HepG2 (cell line): ENCODE results near the gene IGFN1. TPM values are rescaled to one million over a fixed set of nuclear protein-coding genes. Genes with fewer than 3 reads are reported as not detected.

Experiments
- CCDC6 ChIP-seq: sonication (generic); formaldehyde crosslinking; IDR thresholded peaks from 2 replicates; pipeline ENCODE4 v1.8.1; 2022; ENCODE audit warnings: mild to moderate bottlenecking, missing genetic modification reagents, moderate library complexity
- JUND ChIP-seq: sonication (generic); formaldehyde crosslinking; IDR thresholded peaks from 2 replicates; pipeline ENCODE4 v1.8.0; 2022; ENCODE audit warnings: mild to moderate bottlenecking, missing genetic modification reagents
- MYPOP ChIP-seq: sonication (generic); formaldehyde crosslinking; IDR thresholded peaks from 2 replicates; pipeline ENCODE4 v1.8.1; 2023; ENCODE audit warnings: mild to moderate bottlenecking, moderate library complexity, missing genetic modification reagents
- NR2F2 ChIP-seq: IDR thresholded peaks from 2 replicates; pipeline ENCODE4 v1.6.1; 2012; ENCODE audit warnings: low read depth, inconsistent platforms, borderline replicate concordance
- RBAK ChIP-seq: sonication (generic); formaldehyde crosslinking; IDR thresholded peaks from 2 replicates; pipeline ENCODE4 v1.5.1; 2020; ENCODE audit warnings: mild to moderate bottlenecking, missing genetic modification reagents
- TEF ChIP-seq: sonication (generic); formaldehyde crosslinking; IDR thresholded peaks from 2 replicates; pipeline ENCODE4 v1.5.0; 2020; ENCODE audit warnings: missing genetic modification reagents
- WIZ ChIP-seq: sonication (generic); formaldehyde crosslinking; IDR thresholded peaks from 2 replicates; pipeline ENCODE4 v1.5.1; 2020; ENCODE audit warnings: mild to moderate bottlenecking, missing genetic modification reagents
- ZBTB49 ChIP-seq: sonication (generic); formaldehyde crosslinking; IDR thresholded peaks from 2 replicates; pipeline ENCODE4 v1.4.0; 2020; ENCODE audit warnings: missing genetic modification reagents, borderline replicate concordance
- ZEB1 ChIP-seq: IDR thresholded peaks from 2 replicates; pipeline ENCODE4 v1.6.1; 2012; ENCODE audit warnings: mild to moderate bottlenecking, low read depth, inconsistent platforms; ENCODE audit not compliant: insufficient replicate concordance
- ZFP91 ChIP-seq: sonication (generic); formaldehyde crosslinking; IDR thresholded peaks from 2 replicates; pipeline ENCODE4 v1.9.0; 2022; ENCODE audit warnings: missing genetic modification reagents, mild to moderate bottlenecking, borderline replicate concordance
- ZNF10 ChIP-seq: sonication (generic); formaldehyde crosslinking; IDR thresholded peaks from 2 replicates; pipeline ENCODE4 v1.4.0; 2020; ENCODE audit warnings: mild to moderate bottlenecking, low read depth, missing genetic modification reagents, borderline replicate concordance
- ZNF3 ChIP-seq: IDR thresholded peaks from 2 replicates; pipeline ENCODE4 v1.7.0; 2017; ENCODE audit warnings: inconsistent platforms
- ZNF563 ChIP-seq: sonication (generic); formaldehyde crosslinking; IDR thresholded peaks from 2 replicates; pipeline ENCODE4 v1.8.0; 2022; ENCODE audit warnings: mild to moderate bottlenecking, moderate library complexity, missing genetic modification reagents
- ZNF597 ChIP-seq: sonication (generic); formaldehyde crosslinking; IDR thresholded peaks from 2 replicates; pipeline ENCODE4 v1.5.0; 2020; ENCODE audit warnings: missing genetic modification reagents
- ZSCAN31 ChIP-seq: sonication (generic); formaldehyde crosslinking; IDR thresholded peaks from 2 replicates; pipeline ENCODE4 v1.5.0; 2020; ENCODE audit warnings: low read depth, mild to moderate bottlenecking, missing genetic modification reagents
- polyA plus RNA-seq, 8 experiments: library from polyadenylated mRNA; depleted of rRNA in 3 of 8; stranded (reverse) in 7 of 8; unstranded in 1 of 8; fragments of >200 nt; fragmentation: Illumina TruSeq in 4 of 8; extraction: Trizol in 4 of 8; gene quantifications; 2 replicates each; pipeline versions ENCODE4 v1.2.1 to v1.2.3, GENCODE V29; 2011 to 2016; ENCODE audit warnings: low read depth in 4 of 8, missing spikeins in 1 of 8, mixed read lengths in 1 of 8; ENCODE audit not compliant: insufficient read depth in 1 of 8
- total RNA-seq, 5 experiments: library from RNA; depleted of rRNA; stranded (reverse); fragments of >200 nt; fragmentation: Illumina TruSeq; extraction: Trizol; gene quantifications; 2 replicates each; pipeline ENCODE4 v1.2.3, GENCODE V29; 2016; ENCODE audit warnings: low read depth in 1 of 5

IGFN1 gene
- total and polyA plus RNA-seq, 2 of the 13 experiments (the other 11 are each of a cell fraction or from before 2014, with no cell fraction given) = 0.04 to 0.05 TPM

GRCh38 chr1:201171063-201172036 is 19.3 kb upstream of the IGFN1 start (continued):
- TF ChIP-seq MYPOP (CRISPR knock-in tag) (peak; percentile 1; the same call in 1 of the 2 replicates), ZNF3 (peak; percentile 25; the same call in 1 of the 2 replicates), ZBTB49 (CRISPR knock-in tag) (no peak), CCDC6 (no peak), ZFP91 (CRISPR knock-in tag) (peak; percentile 87; the same call in 1 of the 2 replicates), ZNF597 (CRISPR knock-in tag) (no peak), WIZ (no peak), TEF (CRISPR knock-in tag) (no peak), ZEB1 (peak; percentile 81), NR2F2 (no peak), ZSCAN31 (CRISPR knock-in tag) (peak; percentile 23; the same call in 1 of the 2 replicates), ZNF10 (CRISPR knock-in tag) (no peak), ZNF563 (CRISPR knock-in tag) (no peak), RBAK (CRISPR knock-in tag) (no peak), JUND (peak; percentile 91)
